BLaER1 treated with 17β-estradiol and CSF1 and Interleukin-3, amounts not matched to agents 10 nM and 100 nM (cell line): Measurements from ENCODE around the gene PTGER2.

ENCODE experiments used
- H3K27ac ChIP-seq, 11 experiments: shearing (Covaris generic); formaldehyde crosslinking; 2 replicates each; pipeline ENCODE4 v1.8.1; 2022
- H3K27me3 ChIP-seq, 11 experiments: shearing (Covaris generic); formaldehyde crosslinking; 2 replicates each; pipeline ENCODE4 v1.8.1; 2022
- H3K36me3 ChIP-seq, 11 experiments: shearing (Covaris generic); formaldehyde crosslinking; 2 replicates each; pipeline ENCODE4 v1.8.1; 2022
- H3K4me1 ChIP-seq, 10 experiments: shearing (Covaris generic); formaldehyde crosslinking; 2 replicates each; pipeline ENCODE4 v1.8.1; 2022
- H3K4me2 ChIP-seq, 11 experiments: shearing (Covaris generic); formaldehyde crosslinking; 2 replicates each; pipeline ENCODE4 v1.8.1; 2022
- H3K4me3 ChIP-seq, 10 experiments: shearing (Covaris generic); formaldehyde crosslinking; 2 replicates each; pipeline ENCODE4 v1.8.1; 2022
- H3K9ac ChIP-seq, 11 experiments: shearing (Covaris generic); formaldehyde crosslinking; 2 replicates each; pipeline ENCODE4 v1.8.1; 2022
- H3K9me3 ChIP-seq, 11 experiments: shearing (Covaris generic); formaldehyde crosslinking; replicated peaks in 1 of 11; 2 replicates each; pipeline ENCODE4 v1.8.1; 2022
- H4K20me1 ChIP-seq, 11 experiments: shearing (Covaris generic); formaldehyde crosslinking; 2 replicates each; pipeline ENCODE4 v1.8.1; 2022
- Cebpa-rat ChIP-seq, 11 experiments: shearing (Covaris generic); IDR thresholded peaks; 2 replicates each; pipeline ENCODE4 v1.8.1; 2022

PTGER2 gene

GRCh38 chr14:52310541-52310940 lies 3.6 kb upstream of the PTGER2 start:
- Histone ChIP-seq H3K27me3 (no peaks in the 10 kb centered on the region), H3K4me3 (peak overlapping the region in 6 of 10 experiments; percentile 85 to 94 (median 90); a peak in 11 of 20 replicates), H3K4me2 (peak overlapping the region; percentile 85 to 99 (median 97); a peak in 21 of 22 replicates), H3K36me3 (peaks cover 0 to 21% (median 0%) of the 10 kb centered on the region in 11 experiments; a peak in 3 of 22 replicates), H3K9me3 (peaks cover 0 to 8% (median 0%) of the 10 kb centered on the region in 11 experiments; a peak in 5 of 22 replicates), H3K27ac (peak overlapping the region; percentile 72 to 96 (median 90); a peak in 20 of 22 replicates), H3K4me1 (peaks cover 39 to 56% (median 46%) of the 10 kb centered on the region in 10 experiments), H3K9ac (peak overlapping the region in 9 of 11 experiments; percentile 12 to 94 (median 88); a peak in 17 of 22 replicates), H4K20me1 (peaks cover 0 to 2% (median 0%) of the 10 kb centered on the region in 11 experiments; a peak in 1 of 22 replicates)
- no peak for TF ChIP-seq Cebpa-rat (IDR thresholded peaks at IDR 0.05)

GRCh38 chr14:52312931-52313355 lies 1.2 kb upstream of the PTGER2 start:
- H3K9me3 ChIP-seq: peaks cover 0 to 8% (median 0%) of the 10 kb centered on the region in 11 experiments; a peak in 2 of 22 replicates
- peaks cover 50 to 76% (median 66%) of the 10 kb centered on the region in 10 experiments for H3K4me1 ChIP-seq
- H3K27me3 ChIP-seq: no peaks in the 10 kb centered on the region
- peaks cover 0 to 15% (median 0%) of the 10 kb centered on the region in 11 experiments; a peak in 5 of 22 replicates for H3K36me3 ChIP-seq
- no peak for TF ChIP-seq Cebpa-rat (IDR thresholded peaks at IDR 0.05)
- H3K27ac ChIP-seq: peak overlapping the region; percentile 78 to 96 (median 90); a peak in 21 of 22 replicates
- peak overlapping the region; percentile 85 to 95 (median 89); a peak in 21 of 22 replicates for H3K9ac ChIP-seq
- peak overlapping the region; percentile 85 to 99 (median 97) for H3K4me2 ChIP-seq
- peak overlapping the region; percentile 69 to 94 (median 88) for H3K4me3 ChIP-seq
- peaks cover 0 to 18% (median 0%) of the 10 kb centered on the region in 11 experiments; a peak in 5 of 22 replicates for H4K20me1 ChIP-seq

- Histone ChIP-seq H3K36me3 (peaks cover 0 to 16% (median 2%) of the 10 kb centered on the region in 11 experiments; a peak in 11 of 22 replicates), H4K20me1 (peaks cover 0 to 18% (median 0%) of the 10 kb centered on the region in 11 experiments; a peak in 5 of 22 replicates), H3K9me3 (peaks cover 0 to 8% (median 0%) of the 10 kb centered on the region in 11 experiments; a peak in 3 of 22 replicates), H3K4me1 (peaks cover 55 to 78% (median 69%) of the 10 kb centered on the region in 10 experiments), H3K9ac (peak overlapping the region; percentile 85 to 95 (median 89)), H3K27ac (peak overlapping the region; percentile 78 to 96 (median 90)), H3K27me3 (no peaks in the 10 kb centered on the region), H3K4me3 (peak overlapping the region; percentile 69 to 94 (median 88)), H3K4me2 (peak overlapping the region; percentile 85 to 99 (median 97))
- TF ChIP-seq Cebpa-rat (IDR thresholded peaks at IDR 0.05): no peak; a peak in 1 of 22 replicates
Observed at GRCh38 chr14:52313462-52313861, 650 bp upstream of the PTGER2 start.

GRCh38 chr14:52314595-52315354 lies 663 bp downstream of the PTGER2 start:
- Histone ChIP-seq H3K4me3 (peak overlapping the region; percentile 69 to 94 (median 88)), H3K9me3 (peaks cover 1 to 14% (median 11%) of the 10 kb centered on the region in 11 experiments; a peak in 20 of 22 replicates), H3K36me3 (peaks cover 0 to 18% (median 15%) of the 10 kb centered on the region in 11 experiments; a peak in 18 of 22 replicates), H3K4me2 (peak overlapping the region; percentile 85 to 99 (median 97)), H3K27me3 (no peaks in the 10 kb centered on the region), H3K27ac (peak overlapping the region; percentile 78 to 96 (median 90)), H3K4me1 (peaks cover 59 to 81% (median 70%) of the 10 kb centered on the region in 10 experiments), H4K20me1 (peaks cover 0 to 18% (median 0%) of the 10 kb centered on the region in 11 experiments; a peak in 5 of 22 replicates), H3K9ac (peak overlapping the region; percentile 85 to 95 (median 89))
- no peak for TF ChIP-seq Cebpa-rat (IDR thresholded peaks at IDR 0.05)

- peak overlapping the region; percentile 85 to 99 (median 97) for H3K4me2 ChIP-seq
- H3K9me3 ChIP-seq: peaks cover 7 to 20% (median 17%) of the 10 kb centered on the region in 11 experiments
- H3K27ac ChIP-seq: peak overlapping the region; percentile 78 to 96 (median 90); a peak in 21 of 22 replicates
- peak overlapping the region; percentile 69 to 94 (median 88) for H3K4me3 ChIP-seq
- TF ChIP-seq Cebpa-rat (IDR thresholded peaks at IDR 0.05): no peak
- peak overlapping the region; percentile 85 to 95 (median 89) for H3K9ac ChIP-seq
- H3K36me3 ChIP-seq: peaks cover 0 to 21% (median 20%) of the 10 kb centered on the region in 11 experiments; a peak in 19 of 22 replicates
- H4K20me1 ChIP-seq: peaks cover 0 to 18% (median 0%) of the 10 kb centered on the region in 11 experiments; a peak in 5 of 22 replicates
- H3K27me3 ChIP-seq: no peaks in the 10 kb centered on the region
- H3K4me1 ChIP-seq: peaks cover 53 to 75% (median 64%) of the 10 kb centered on the region in 10 experiments
Observed at GRCh38 chr14:52315355-52315718, 1.2 kb downstream of the PTGER2 start.

GRCh38 chr14:52318062-52318461 lies 4.0 kb downstream of the PTGER2 start:
- Histone ChIP-seq H4K20me1 (peaks cover 0 to 18% (median 0%) of the 10 kb centered on the region in 11 experiments; a peak in 5 of 22 replicates), H3K4me3 (peak overlapping the region in 9 of 10 experiments; percentile 76 to 94 (median 88); a peak in 17 of 20 replicates), H3K4me1 (peaks cover 27 to 50% (median 37%) of the 10 kb centered on the region in 10 experiments), H3K27ac (peak overlapping the region in 9 of 11 experiments; percentile 87 to 96 (median 90); a peak in 19 of 22 replicates), H3K27me3 (no peaks in the 10 kb centered on the region), H3K36me3 (peaks cover 14 to 48% (median 44%) of the 10 kb centered on the region in 11 experiments; a peak in 21 of 22 replicates), H3K9ac (peak overlapping the region in 10 of 11 experiments; percentile 36 to 95 (median 88); a peak in 18 of 22 replicates), H3K9me3 (peaks cover 34 to 47% (median 44%) of the 10 kb centered on the region in 11 experiments), H3K4me2 (peak overlapping the region; percentile 85 to 99 (median 97))
- TF ChIP-seq Cebpa-rat (IDR thresholded peaks at IDR 0.05): no peak

GRCh38 chr14:52318826-52319645 lies 4.9 kb downstream of the PTGER2 start:
- peak overlapping the region in 8 of 11 experiments; percentile 5 to 92 (median 89); a peak in 10 of 22 replicates for H3K27ac ChIP-seq
- H3K9ac ChIP-seq: no peak overlapping the region
- H3K4me1 ChIP-seq: peaks cover 36 to 53% (median 43%) of the 10 kb centered on the region in 10 experiments
- TF ChIP-seq Cebpa-rat (IDR thresholded peaks at IDR 0.05): no peak
- peaks cover 0 to 18% (median 0%) of the 10 kb centered on the region in 11 experiments; a peak in 5 of 22 replicates for H4K20me1 ChIP-seq
- no peaks in the 10 kb centered on the region for H3K27me3 ChIP-seq
- H3K4me2 ChIP-seq: peak overlapping the region; percentile 85 to 99 (median 97); a peak in 21 of 22 replicates
- H3K4me3 ChIP-seq: peak overlapping the region in 8 of 10 experiments; percentile 85 to 94 (median 90); a peak in 12 of 20 replicates
- peaks cover 17 to 56% (median 50%) of the 10 kb centered on the region in 11 experiments; a peak in 21 of 22 replicates for H3K36me3 ChIP-seq
- H3K9me3 ChIP-seq: peaks cover 42 to 57% (median 50%) of the 10 kb centered on the region in 11 experiments
